Spleen (tissue), 7 donors: Measurements from ENCODE around the gene SKIC3.

Experiments
- POLR2A ChIP-seq, 3 donors: fragments of 450-650 bp; IDR thresholded peaks; one replicate each; pipeline ENCODE4 v1.5.1; 2017; ENCODE audit warnings: antibody characterized with exemption in 3 of 3, mild to moderate bottlenecking in 1 of 3
- POLR2AphosphoS5 ChIP-seq, 3 donors: sonication (generic); formaldehyde crosslinking; IDR thresholded peaks; one replicate each; pipeline ENCODE4 v1.5.1; 2017; ENCODE audit warnings: antibody characterized with exemption in 3 of 3
- TF ChIP-seq, protein P1 (sequence below), 11 experiments: fragments of 200-600 bp in 7 of 11; fragments of 450-650 bp in 4 of 11; sonication (generic) in 4 of 11; IDR thresholded peaks in 8 of 11; conservative IDR thresholded peaks in 3 of 11; 1 replicate in 7 of 11; 2 replicates in 4 of 11; pipeline versions ENCODE4 v1.4.0 to v1.8.0; 2016 to 2021; ENCODE audit warnings: antibody characterized with exemption in 11 of 11, inconsistent platforms in 4 of 11, mild to moderate bottlenecking in 1 of 11
- donor health status: DM: no; HTN: no; CAD: no; lungs with moderate emphysema.
- donor health status: DM: no; HTN: no; CAD: no.
- donor health status: DM: no; HTN: no; CAD: no.

DNA sequence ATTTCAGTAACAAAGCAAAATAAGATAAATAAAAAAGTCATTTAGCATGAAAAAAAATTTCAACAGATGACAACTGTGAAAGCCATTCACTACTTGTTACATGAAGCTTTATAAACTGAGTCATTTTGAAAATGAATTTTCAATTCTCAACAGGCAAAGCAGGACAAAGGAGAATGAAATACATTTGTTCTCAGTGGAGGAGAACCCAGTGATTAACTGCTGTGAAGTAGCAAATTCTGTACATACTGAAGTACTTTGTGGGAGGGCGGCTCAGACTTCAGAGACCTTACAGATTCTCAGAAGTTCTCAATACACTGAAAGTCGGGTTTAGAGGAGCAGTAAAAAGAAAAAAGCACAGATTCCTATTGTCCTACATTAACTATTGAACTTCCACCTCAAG is 21.7 kb downstream of the SKIC3 start:
- TF ChIP-seq, protein P1, sequence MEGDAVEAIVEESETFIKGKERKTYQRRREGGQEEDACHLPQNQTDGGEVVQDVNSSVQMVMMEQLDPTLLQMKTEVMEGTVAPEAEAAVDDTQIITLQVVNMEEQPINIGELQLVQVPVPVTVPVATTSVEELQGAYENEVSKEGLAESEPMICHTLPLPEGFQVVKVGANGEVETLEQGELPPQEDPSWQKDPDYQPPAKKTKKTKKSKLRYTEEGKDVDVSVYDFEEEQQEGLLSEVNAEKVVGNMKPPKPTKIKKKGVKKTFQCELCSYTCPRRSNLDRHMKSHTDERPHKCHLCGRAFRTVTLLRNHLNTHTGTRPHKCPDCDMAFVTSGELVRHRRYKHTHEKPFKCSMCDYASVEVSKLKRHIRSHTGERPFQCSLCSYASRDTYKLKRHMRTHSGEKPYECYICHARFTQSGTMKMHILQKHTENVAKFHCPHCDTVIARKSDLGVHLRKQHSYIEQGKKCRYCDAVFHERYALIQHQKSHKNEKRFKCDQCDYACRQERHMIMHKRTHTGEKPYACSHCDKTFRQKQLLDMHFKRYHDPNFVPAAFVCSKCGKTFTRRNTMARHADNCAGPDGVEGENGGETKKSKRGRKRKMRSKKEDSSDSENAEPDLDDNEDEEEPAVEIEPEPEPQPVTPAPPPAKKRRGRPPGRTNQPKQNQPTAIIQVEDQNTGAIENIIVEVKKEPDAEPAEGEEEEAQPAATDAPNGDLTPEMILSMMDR (IDR thresholded peaks at IDR 0.05 in 8 of 11, conservative IDR thresholded peaks at IDR 0.05 in 3 of 11): no peak
- TF ChIP-seq POLR2A (IDR thresholded peaks at IDR 0.05): no peak
- no peak for TF ChIP-seq POLR2AphosphoS5 (IDR thresholded peaks at IDR 0.05)
